Stimulated activated CD8-positive, alpha-beta memory T cell treated with anti-CD3 and anti-CD28 coated beads, Interleukin-4, amount 100 ng/mL, for 24 hours (primary cell): ENCODE measurements around the gene NSMCE4A.
"Not testable (repeated sequence)": the region's sequence is repeated elsewhere in the genome, so short reads cannot be mapped to it uniquely, and the experiment has no call there.

Experiments used
- DNase-seq: peaks from one replicate; pipeline ENCODE4 v3.0.0-alpha.2; 2020; ENCODE audit warnings: low read depth

NSMCE4A gene

GRCh38 chr10:121935702-121936101 is 39.3 kb downstream of the NSMCE4A start:
- DNase-seq, result no peak

- not testable (repeated sequence) for DNase-seq
Observed at GRCh38 chr10:121930268-121931085, 44.5 kb downstream of the NSMCE4A start.

- not testable (repeated sequence) for DNase-seq
Observed at GRCh38 chr10:121929585-121930267, 45.3 kb downstream of the NSMCE4A start.

- DNase-seq, result no peak
Observed at GRCh38 chr10:121928528-121928884, 46.5 kb downstream of the NSMCE4A start.

- peak; percentile 70 for DNase-seq
Observed at GRCh38 chr10:121927841-121928527, 47.0 kb downstream of the NSMCE4A start, which contains the start of gene ATE1. TSS of gene ATE1 (minus strand) at chr10:121928031. CDS start at chr10:121927949, 82 bp downstream.

- DNase-seq, result peak; percentile 22
Observed at GRCh38 chr10:121927318-121927840, 47.6 kb downstream of the NSMCE4A start.

GRCh38 chr10:121926671-121927317 is 48.2 kb downstream of the NSMCE4A start:
- DNase-seq, result no peak

- DNase-seq, result no peak
Observed at GRCh38 chr10:121926157-121926556, 48.9 kb downstream of the NSMCE4A start.

GRCh38 chr10:121921238-121921931 is 53.6 kb downstream of the NSMCE4A start:
- no peak for DNase-seq

GRCh38 chr10:121919666-121920065 is 55.4 kb downstream of the NSMCE4A start:
- DNase-seq, result no peak

- DNase-seq, result not testable (repeated sequence)
Observed at GRCh38 chr10:121918800-121919199, 56.2 kb downstream of the NSMCE4A start.

GRCh38 chr10:121914661-121915060 is 60.4 kb downstream of the NSMCE4A start:
- no peak for DNase-seq

- DNase-seq, result no peak
Observed at GRCh38 chr10:121911421-121911697, 63.7 kb downstream of the NSMCE4A start.

GRCh38 chr10:121910673-121911420 is 64.2 kb downstream of the NSMCE4A start:
- DNase-seq, result no peak
